ENCODE measurements around the gene SLC13A5.

DNA sequence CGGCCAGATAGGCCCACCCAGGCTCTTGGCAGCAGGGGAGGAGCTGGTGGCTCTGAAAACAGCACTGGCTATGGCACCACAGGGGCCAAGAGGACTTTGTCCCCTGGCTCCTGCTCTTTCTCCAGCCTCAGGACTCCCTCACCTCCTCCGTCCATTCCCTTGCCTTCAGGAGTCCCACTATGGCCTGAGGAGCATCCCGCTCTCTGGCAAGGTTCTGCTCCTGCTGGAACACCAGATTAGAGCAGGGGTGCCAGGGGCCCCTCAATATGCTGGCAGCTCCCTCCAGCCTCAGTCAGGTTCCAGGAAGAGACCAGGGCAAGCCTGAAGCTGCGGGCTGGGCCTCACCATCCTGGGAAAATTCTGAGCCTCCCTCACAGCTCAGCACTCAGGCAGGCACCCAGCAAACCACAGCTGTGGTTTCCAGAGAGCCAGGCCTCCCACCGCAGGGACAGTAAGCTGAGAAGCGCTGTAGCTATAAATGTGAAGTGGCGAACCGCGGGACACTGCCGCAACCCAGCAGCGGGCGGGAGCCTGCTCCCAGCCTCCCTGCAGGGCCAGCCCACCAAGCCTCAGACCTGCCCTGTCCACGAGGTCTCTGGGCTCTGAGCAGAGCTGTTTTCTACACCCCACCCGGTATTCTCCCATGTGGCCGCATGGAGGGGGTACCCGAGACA is 35.9 kb downstream of the SLC13A5 start:
- TF ChIP-seq, protein P1, sequence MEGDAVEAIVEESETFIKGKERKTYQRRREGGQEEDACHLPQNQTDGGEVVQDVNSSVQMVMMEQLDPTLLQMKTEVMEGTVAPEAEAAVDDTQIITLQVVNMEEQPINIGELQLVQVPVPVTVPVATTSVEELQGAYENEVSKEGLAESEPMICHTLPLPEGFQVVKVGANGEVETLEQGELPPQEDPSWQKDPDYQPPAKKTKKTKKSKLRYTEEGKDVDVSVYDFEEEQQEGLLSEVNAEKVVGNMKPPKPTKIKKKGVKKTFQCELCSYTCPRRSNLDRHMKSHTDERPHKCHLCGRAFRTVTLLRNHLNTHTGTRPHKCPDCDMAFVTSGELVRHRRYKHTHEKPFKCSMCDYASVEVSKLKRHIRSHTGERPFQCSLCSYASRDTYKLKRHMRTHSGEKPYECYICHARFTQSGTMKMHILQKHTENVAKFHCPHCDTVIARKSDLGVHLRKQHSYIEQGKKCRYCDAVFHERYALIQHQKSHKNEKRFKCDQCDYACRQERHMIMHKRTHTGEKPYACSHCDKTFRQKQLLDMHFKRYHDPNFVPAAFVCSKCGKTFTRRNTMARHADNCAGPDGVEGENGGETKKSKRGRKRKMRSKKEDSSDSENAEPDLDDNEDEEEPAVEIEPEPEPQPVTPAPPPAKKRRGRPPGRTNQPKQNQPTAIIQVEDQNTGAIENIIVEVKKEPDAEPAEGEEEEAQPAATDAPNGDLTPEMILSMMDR (IDR thresholded peaks at IDR 0.05), result no peak
- TF ChIP-seq POLR2A (IDR thresholded peaks at IDR 0.05), result no peak
